ENCODE results near the gene ASB7.

The ASB7 gene

DNA sequence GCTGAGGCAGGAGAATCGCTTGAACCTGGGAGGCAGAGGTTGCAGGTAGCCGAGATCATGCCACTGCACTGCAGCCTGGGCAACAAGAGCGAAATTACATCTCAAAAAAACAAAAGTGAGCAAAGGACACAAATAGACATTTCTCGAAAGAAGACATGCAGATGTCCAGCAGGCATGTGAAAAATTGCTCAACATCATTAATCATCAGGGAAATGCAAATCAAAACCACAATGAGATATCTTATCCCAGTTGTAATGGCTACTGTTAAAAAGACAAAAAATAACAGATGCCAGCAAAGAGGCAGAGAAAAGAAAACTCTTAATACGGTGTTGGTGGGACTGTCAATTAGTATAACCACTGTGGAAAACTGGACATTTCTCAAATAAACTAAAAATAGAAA lies 20.9 kb downstream of the ASB7 start:
- in situ Hi-C loops (cut with HindIII; ENCODE audit: low sequenced_read_pairs), result no loop called here
- no peak overlapping the region for H3K4me3 ChIP-seq (ENCODE audit: low read depth, low read length)
- TF ChIP-seq, protein P1, sequence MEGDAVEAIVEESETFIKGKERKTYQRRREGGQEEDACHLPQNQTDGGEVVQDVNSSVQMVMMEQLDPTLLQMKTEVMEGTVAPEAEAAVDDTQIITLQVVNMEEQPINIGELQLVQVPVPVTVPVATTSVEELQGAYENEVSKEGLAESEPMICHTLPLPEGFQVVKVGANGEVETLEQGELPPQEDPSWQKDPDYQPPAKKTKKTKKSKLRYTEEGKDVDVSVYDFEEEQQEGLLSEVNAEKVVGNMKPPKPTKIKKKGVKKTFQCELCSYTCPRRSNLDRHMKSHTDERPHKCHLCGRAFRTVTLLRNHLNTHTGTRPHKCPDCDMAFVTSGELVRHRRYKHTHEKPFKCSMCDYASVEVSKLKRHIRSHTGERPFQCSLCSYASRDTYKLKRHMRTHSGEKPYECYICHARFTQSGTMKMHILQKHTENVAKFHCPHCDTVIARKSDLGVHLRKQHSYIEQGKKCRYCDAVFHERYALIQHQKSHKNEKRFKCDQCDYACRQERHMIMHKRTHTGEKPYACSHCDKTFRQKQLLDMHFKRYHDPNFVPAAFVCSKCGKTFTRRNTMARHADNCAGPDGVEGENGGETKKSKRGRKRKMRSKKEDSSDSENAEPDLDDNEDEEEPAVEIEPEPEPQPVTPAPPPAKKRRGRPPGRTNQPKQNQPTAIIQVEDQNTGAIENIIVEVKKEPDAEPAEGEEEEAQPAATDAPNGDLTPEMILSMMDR (IDR thresholded peaks at IDR 0.05; ENCODE audit: low read depth, low read length), result no peak
- DNase-seq (ENCODE audit: low read depth, low spot score), result no peak

DNA sequence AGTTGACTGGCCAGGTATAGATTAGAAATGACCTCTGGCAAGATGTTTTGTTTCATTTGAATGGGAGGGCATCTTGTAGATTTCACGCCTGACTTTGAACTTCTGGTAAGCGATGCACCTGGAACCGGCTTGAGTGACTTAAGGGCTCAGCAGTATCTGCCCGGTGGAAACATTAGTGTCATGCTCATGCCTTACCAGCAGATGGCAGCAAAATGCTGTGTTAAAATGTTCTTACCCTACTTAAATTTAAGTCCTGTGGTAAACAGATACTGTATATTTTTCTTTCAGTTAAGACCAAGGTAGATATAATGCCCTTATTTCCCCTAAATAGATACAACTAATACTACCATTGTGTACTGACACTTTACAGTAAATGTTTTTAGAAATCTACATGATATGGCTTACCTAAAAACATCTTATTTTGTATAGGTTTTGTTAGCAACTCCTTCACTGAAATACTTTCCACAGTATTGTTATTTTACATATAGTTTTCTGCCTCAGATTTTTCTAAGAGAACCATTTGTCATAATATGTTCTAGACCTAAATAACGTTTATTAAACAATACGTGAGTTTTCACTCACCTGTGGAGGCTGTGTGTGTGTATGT lies 25.5 kb downstream of the ASB7 start:
- in situ Hi-C loops (cut with HindIII; ENCODE audit: low sequenced_read_pairs), result no loop called here
- DNase-seq (ENCODE audit: low read depth, low spot score), result peak; percentile 89
- TF ChIP-seq, protein P1 (IDR thresholded peaks at IDR 0.05; ENCODE audit: low read depth, low read length), result peak; percentile 73

DNA sequence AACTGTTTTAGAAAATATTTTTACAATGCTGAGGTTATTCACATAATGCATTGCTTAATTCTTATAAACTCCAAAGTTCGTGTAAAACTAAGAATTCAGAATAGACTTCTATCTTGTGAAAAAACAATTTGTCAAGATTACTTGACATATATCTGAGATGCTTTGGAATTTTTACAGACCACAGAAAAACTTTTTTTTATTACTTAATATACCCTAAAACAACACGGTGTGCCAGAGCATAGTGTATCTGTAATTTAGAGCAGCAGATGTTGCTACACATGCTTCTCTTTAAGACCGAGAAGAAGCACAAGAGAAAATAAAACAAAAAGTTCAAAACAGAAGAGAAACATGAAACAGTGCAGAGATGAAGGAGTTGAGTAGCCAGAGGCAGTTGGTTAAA lies 26.4 kb downstream of the ASB7 start:
- TF ChIP-seq, protein P1 (IDR thresholded peaks at IDR 0.05; ENCODE audit: low read depth, low read length), result no peak
- H3K4me3 ChIP-seq (ENCODE audit: low read depth, low read length), result no peak overlapping the region
- DNase-seq (ENCODE audit: low read depth, low spot score), result no peak
- in situ Hi-C loops (cut with HindIII; ENCODE audit: low sequenced_read_pairs), result no loop called here

More for the DNA sequence above, 25.5 kb downstream of the ASB7 start:
- H3K4me3 ChIP-seq (ENCODE audit: low read depth, low read length), result no peak overlapping the region

DNA sequence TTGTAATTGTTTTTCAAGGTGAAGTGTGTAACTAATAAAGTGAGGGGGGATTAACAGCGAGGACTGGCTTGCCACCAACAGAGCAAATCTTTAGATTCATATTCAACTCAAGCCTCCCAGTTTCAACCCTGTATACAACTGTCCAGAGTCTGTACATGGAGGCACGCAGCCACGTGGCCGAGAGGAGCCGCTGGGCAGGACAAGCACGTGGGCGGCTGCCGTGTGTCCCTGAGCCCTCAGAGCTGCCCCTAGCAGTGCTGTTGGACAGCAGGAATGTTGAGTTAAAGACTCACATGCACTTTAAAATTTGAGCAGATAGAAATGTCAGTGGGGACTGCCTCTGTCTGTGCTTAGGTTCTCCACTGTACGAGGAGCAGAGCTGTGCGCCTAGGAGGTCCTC lies 29.4 kb downstream of the ASB7 start:
- H3K4me3 ChIP-seq (ENCODE audit: low read depth, low read length), result no peak overlapping the region
- in situ Hi-C loops (cut with HindIII; ENCODE audit: low sequenced_read_pairs), result no loop called here
- TF ChIP-seq, protein P1 (IDR thresholded peaks at IDR 0.05; ENCODE audit: low read depth, low read length), result no peak
- DNase-seq (ENCODE audit: low read depth, low spot score), result no peak

DNA sequence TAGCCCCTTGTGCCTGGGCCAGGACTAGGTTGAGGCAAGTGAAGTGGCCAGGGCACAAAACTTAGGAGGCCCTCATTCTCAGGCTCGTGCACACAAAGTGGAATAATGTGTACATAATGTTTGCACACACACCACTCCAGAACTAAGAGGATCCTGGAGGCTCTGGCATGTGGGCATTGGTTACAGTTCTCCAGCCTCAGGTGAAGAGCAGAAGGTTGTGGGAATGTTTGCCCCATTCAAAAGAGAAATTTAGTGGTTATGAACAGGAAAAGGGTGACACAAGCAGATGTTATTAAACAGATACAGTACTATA lies 31.3 kb downstream of the ASB7 start:
- H3K4me3 ChIP-seq (ENCODE audit: low read depth, low read length), result no peak overlapping the region
- in situ Hi-C loops (cut with HindIII; ENCODE audit: low sequenced_read_pairs), result no loop called here
- TF ChIP-seq, protein P1 (IDR thresholded peaks at IDR 0.05; ENCODE audit: low read depth, low read length), result no peak

DNA sequence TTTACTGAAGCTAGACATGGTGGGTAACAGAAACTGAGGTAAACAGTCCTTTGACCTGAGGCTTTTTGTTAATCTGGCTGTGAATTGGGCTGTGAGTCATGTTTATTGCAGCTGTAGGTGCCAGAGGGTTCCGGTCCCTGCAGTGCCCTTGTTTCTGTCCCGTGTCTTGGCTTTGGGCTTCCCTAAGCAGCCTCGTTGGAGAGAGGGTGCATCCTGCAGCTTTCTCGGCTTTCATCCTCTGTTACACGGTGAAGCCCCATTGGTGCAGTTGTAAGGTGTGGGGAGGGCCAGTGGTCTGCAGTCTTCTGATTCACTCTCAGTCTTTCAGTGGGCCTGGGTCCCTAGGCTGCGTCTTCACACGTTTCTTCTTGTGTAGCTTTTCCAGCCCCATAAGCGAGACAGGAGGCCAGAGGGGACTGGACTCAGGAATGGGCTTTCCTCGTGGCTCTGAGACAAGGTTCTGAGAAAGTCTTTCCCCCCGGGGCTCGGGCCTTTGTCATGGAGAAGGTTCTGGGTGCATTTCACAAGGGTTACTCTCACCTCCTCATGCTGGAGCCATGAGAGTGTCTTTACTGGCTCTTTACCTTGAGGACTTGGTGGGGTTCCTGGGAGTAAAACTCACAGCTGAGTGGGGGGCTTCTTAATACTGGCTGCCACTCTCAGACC lies 33.1 kb downstream of the ASB7 start:
- DNase-seq (ENCODE audit: low read depth, low spot score), result no peak
- TF ChIP-seq, protein P1 (IDR thresholded peaks at IDR 0.05; ENCODE audit: low read depth, low read length), result no peak
- in situ Hi-C loops (cut with HindIII; ENCODE audit: low sequenced_read_pairs), result no loop called here

More for the DNA sequence above, 31.3 kb downstream of the ASB7 start:
- DNase-seq (ENCODE audit: low read depth, low spot score), result no peak

More for the DNA sequence above, 33.1 kb downstream of the ASB7 start:
- H3K4me3 ChIP-seq (ENCODE audit: low read depth, low read length), result no peak overlapping the region
